ENCODE data around the gene CLCN1.

DNA sequence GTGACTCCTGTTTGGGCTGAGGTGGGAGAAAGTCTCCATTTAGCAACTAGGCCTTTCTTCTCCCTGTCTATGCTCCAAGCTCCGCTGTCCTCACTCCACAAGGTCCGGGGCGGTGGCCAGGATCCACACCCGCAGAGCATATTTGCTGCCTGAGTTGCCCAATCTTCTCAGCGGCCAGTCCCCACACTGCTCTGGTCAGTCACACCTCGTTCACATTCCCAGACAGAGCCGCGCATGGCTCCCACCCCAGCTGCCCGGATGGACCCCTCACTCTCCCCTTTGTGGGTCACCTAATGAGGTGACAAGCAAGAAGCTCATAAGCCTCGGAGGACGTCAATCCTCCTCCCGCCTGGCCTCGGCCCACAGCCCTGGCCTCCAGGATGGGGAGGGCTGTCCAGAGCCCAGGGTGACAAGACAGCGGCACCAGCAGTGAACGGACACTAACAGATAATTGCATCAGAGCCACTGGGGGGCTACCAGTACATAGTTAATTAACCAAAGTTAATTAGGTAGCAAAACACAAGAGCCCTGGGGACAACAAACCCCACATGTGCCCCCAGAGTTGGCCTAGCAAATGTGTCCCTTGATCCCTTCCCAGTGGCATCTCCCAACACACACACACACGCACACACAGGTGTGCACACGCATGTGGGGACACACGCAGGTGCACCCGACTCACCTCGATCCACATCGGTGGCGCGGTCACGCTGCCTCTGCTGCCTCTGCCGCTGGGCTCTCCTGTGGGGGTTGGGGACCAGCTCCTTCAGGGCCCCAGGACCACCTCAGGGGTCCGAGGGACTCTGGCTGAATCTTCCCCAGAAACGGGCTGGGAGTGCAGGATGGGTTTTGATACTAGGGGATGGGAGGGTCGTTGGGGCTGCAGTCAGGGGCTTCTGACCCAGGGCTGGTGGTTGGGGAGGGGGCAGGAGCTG is 81.0 kb downstream of the CLCN1 start:
- TF ChIP-seq, protein P1, sequence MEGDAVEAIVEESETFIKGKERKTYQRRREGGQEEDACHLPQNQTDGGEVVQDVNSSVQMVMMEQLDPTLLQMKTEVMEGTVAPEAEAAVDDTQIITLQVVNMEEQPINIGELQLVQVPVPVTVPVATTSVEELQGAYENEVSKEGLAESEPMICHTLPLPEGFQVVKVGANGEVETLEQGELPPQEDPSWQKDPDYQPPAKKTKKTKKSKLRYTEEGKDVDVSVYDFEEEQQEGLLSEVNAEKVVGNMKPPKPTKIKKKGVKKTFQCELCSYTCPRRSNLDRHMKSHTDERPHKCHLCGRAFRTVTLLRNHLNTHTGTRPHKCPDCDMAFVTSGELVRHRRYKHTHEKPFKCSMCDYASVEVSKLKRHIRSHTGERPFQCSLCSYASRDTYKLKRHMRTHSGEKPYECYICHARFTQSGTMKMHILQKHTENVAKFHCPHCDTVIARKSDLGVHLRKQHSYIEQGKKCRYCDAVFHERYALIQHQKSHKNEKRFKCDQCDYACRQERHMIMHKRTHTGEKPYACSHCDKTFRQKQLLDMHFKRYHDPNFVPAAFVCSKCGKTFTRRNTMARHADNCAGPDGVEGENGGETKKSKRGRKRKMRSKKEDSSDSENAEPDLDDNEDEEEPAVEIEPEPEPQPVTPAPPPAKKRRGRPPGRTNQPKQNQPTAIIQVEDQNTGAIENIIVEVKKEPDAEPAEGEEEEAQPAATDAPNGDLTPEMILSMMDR (IDR thresholded peaks at IDR 0.05 in 8 of 11, conservative IDR thresholded peaks at IDR 0.05 in 3 of 11) = no peak
- TF ChIP-seq POLR2A (IDR thresholded peaks at IDR 0.05) = no peak
